Measurements from ENCODE around the gene CCDC33. TPM values are rescaled to one million over a fixed set of nuclear protein-coding genes. Genes with fewer than 3 reads are reported as not detected.

Gene CCDC33
- total RNA-seq, 2 donors from 2014 or later, result 1.5 TPM; not detected in 1

- Histone ChIP-seq H3K36me3 (no peaks in the 10 kb centered on the region), H3K4me3 (no peak overlapping the region), H3K4me1 (replicated peaks) (no peaks in the 10 kb centered on the region), H3K27me3 (replicated peaks; ENCODE audit: insufficient read depth) (no peaks in the 10 kb centered on the region), H3K27ac (no peak overlapping the region), H3K9me3 (no peaks in the 10 kb centered on the region)
- 77% methylated on average over 12 of the region's 12 CpGs for WGBS
- intact Hi-C loops (cut with DNase I), result no loop called here
- TF ChIP-seq CTCF (IDR thresholded peaks at IDR 0.05) (no peak), POLR2AphosphoS5 (IDR thresholded peaks at IDR 0.05) (no peak), POLR2A (IDR thresholded peaks at IDR 0.05) (no peak)
- no peak for DNase-seq (ENCODE audit: low spot score)
Observed at GRCh38 chr15:74380361-74381189, 144.4 kb downstream of the CCDC33 start.

- Histone ChIP-seq H3K4me3 (no peak overlapping the region), H3K27ac (no peak overlapping the region), H3K27me3 (replicated peaks; ENCODE audit: insufficient read depth) (no peaks in the 10 kb centered on the region), H3K9me3 (no peaks in the 10 kb centered on the region), H3K36me3 (no peaks in the 10 kb centered on the region), H3K4me1 (replicated peaks) (no peaks in the 10 kb centered on the region)
- no peak for TF ChIP-seq POLR2AphosphoS5 (IDR thresholded peaks at IDR 0.05)
- TF ChIP-seq CTCF (IDR thresholded peaks at IDR 0.05), result no peak
- TF ChIP-seq POLR2A (IDR thresholded peaks at IDR 0.05), result no peak
- 73% methylated on average over 2 of the region's 2 CpGs for WGBS
- intact Hi-C loops (cut with DNase I), result no loop called here
- no peak for DNase-seq (ENCODE audit: low spot score)
Observed at GRCh38 chr15:74381190-74381453, 145.0 kb downstream of the CCDC33 start.

GRCh38 chr15:74381481-74381880, 145.4 kb downstream of the CCDC33 start:
- DNase-seq (ENCODE audit: low spot score), result no peak
- intact Hi-C loops (cut with DNase I), result no loop called here
- WGBS, result 88% methylated on average over 5 of the region's 5 CpGs

GRCh38 chr15:74382004-74382816, 146.1 kb downstream of the CCDC33 start:
- intact Hi-C loops (cut with DNase I), result no loop called here
- peak; percentile 67 for DNase-seq (ENCODE audit: low spot score)
- Histone ChIP-seq H3K9me3 (no peaks in the 10 kb centered on the region), H3K36me3 (no peaks in the 10 kb centered on the region), H3K4me3 (no peak overlapping the region), H3K27ac (no peak overlapping the region), H3K4me1 (replicated peaks) (no peaks in the 10 kb centered on the region), H3K27me3 (replicated peaks; ENCODE audit: insufficient read depth) (no peaks in the 10 kb centered on the region)
- TF ChIP-seq POLR2AphosphoS5 (IDR thresholded peaks at IDR 0.05) (peak; percentile 40), CTCF (IDR thresholded peaks at IDR 0.05) (peak; percentile 63 to 94 (median 88)), POLR2A (IDR thresholded peaks at IDR 0.05) (no peak)
- 40% methylated on average over 13 of the region's 13 CpGs for WGBS

More at GRCh38 chr15:74381481-74381880, 145.4 kb downstream of the CCDC33 start:
- Histone ChIP-seq H3K27ac (no peak overlapping the region), H3K4me1 (replicated peaks) (no peaks in the 10 kb centered on the region), H3K36me3 (no peaks in the 10 kb centered on the region), H3K4me3 (no peak overlapping the region), H3K9me3 (no peaks in the 10 kb centered on the region), H3K27me3 (replicated peaks; ENCODE audit: insufficient read depth) (no peaks in the 10 kb centered on the region)
- TF ChIP-seq POLR2AphosphoS5 (IDR thresholded peaks at IDR 0.05) (no peak), POLR2A (IDR thresholded peaks at IDR 0.05) (no peak), CTCF (IDR thresholded peaks at IDR 0.05) (no peak)
